ENCODE measurements around the gene HOMER2. TPM values are rescaled to one million over a fixed set of nuclear protein-coding genes. Genes with fewer than 3 reads are reported as not detected.

HOMER2 gene
- total RNA-seq, 3 donors from 2014 or later = 6.1 to 295 (median 77.7) TPM

GRCh38 chr15:82849556-82850512 is 102.7 kb downstream of the HOMER2 start:
- H3K36me3 ChIP-seq = no peaks in the 10 kb centered on the region

DNA sequence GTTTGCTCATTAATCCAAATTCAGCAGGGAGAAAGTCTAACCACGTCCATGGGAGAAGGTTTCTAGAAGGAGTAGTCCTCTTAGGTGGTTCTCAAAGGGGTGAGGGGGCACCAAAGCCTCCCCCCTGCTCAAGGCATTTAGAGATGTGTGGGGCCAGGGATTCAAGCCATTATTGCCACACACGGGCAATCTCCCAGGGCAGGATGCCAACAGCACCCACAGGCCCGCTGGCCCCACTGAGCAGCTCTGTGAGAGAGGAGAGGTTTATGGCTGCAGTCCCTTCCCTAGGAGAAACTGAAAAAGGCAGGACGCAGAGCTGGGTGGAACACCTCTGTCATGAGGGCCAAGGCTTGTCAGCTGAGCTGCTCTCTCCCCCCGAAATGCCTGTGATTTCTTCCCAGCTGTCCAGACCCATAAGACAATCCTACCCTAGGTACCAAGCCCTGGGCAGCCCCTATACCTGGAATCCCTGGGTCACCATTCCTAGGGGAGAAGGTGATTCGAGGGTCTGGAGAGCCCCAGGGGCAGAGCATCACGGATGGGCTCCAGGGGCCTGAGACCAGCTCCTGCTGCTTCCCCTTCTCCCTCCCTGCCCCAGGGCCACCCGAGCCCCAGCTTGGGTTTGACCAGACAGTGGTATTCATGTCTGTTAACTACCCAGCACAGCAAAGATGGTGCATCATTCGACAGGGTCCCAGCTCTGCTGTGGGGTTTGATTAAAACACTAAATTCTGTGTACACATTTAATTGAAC is 104.1 kb downstream of the HOMER2 start:
- no peaks in the 10 kb centered on the region for H3K27me3 ChIP-seq
- intact Hi-C loops (cut with DNase I; ENCODE audit: low total_unique reads) = no loop called here
- H3K27ac ChIP-seq = peak overlapping the region in 1 of 2 donors; percentile 52
- H3K36me3 ChIP-seq = no peaks in the 10 kb centered on the region
- no peaks in the 10 kb centered on the region for H3K4me1 ChIP-seq
- peak in 1 of 2 donors; percentile 17 for DNase-seq (ENCODE audit: low spot score in 2 of 2)
- no peak overlapping the region for H3K4me3 ChIP-seq
- no peaks in the 10 kb centered on the region for H3K9me3 ChIP-seq
- TF ChIP-seq POLR2A (IDR thresholded peaks at IDR 0.05) (no peak), CTCF (IDR thresholded peaks at IDR 0.05) (no peak), POLR2AphosphoS5 (IDR thresholded peaks at IDR 0.05) (no peak)

More at GRCh38 chr15:82849556-82850512, 102.7 kb downstream of the HOMER2 start:
- H3K27ac ChIP-seq = peak overlapping the region; percentile 73
- H3K9me3 ChIP-seq = no peaks in the 10 kb centered on the region
- no peaks in the 10 kb centered on the region for H3K27me3 ChIP-seq
- intact Hi-C loops (cut with DNase I; ENCODE audit: low total_unique reads) = no loop called here
- H3K4me3 ChIP-seq = no peak overlapping the region
- DNase-seq (ENCODE audit: low spot score in 2 of 2) = peak; percentile 48 to 76
- no peak for TF ChIP-seq POLR2A (IDR thresholded peaks at IDR 0.05)
- TF ChIP-seq POLR2AphosphoS5 (IDR thresholded peaks at IDR 0.05) = peak in 2 of 3 donors; percentile 17 to 29
- peak; percentile 33 to 83 (median 68) for TF ChIP-seq CTCF (IDR thresholded peaks at IDR 0.05)
- H3K4me1 ChIP-seq = no peaks in the 10 kb centered on the region

GRCh38 chr15:82847703-82848102 is 104.8 kb downstream of the HOMER2 start:
- Histone ChIP-seq H3K4me3 (no peak overlapping the region), H3K36me3 (no peaks in the 10 kb centered on the region), H3K9me3 (no peaks in the 10 kb centered on the region), H3K4me1 (no peaks in the 10 kb centered on the region), H3K27ac (peak overlapping the region; percentile 22 to 52), H3K27me3 (no peaks in the 10 kb centered on the region)
- no peak for TF ChIP-seq POLR2AphosphoS5 (IDR thresholded peaks at IDR 0.05)
- TF ChIP-seq POLR2A (IDR thresholded peaks at IDR 0.05) = no peak
- TF ChIP-seq CTCF (IDR thresholded peaks at IDR 0.05) = no peak
- intact Hi-C loops (cut with DNase I; ENCODE audit: low total_unique reads) = no loop called here
- DNase-seq (ENCODE audit: low spot score in 2 of 2) = peak in 1 of 2 donors; percentile 11

- Histone ChIP-seq H3K9me3 (no peaks in the 10 kb centered on the region), H3K4me3 (no peak overlapping the region), H3K27ac (no peak overlapping the region), H3K36me3 (no peaks in the 10 kb centered on the region), H3K4me1 (no peaks in the 10 kb centered on the region), H3K27me3 (no peaks in the 10 kb centered on the region)
- TF ChIP-seq POLR2A (IDR thresholded peaks at IDR 0.05) (no peak), CTCF (IDR thresholded peaks at IDR 0.05) (no peak), POLR2AphosphoS5 (IDR thresholded peaks at IDR 0.05) (no peak)
- intact Hi-C loops (cut with DNase I; ENCODE audit: low total_unique reads) = no loop called here
- DNase-seq (ENCODE audit: low spot score in 2 of 2) = peak in 1 of 2 donors; percentile 9
Observed at GRCh38 chr15:82846621-82847020, 105.9 kb downstream of the HOMER2 start.
